ENCODE measurements around the gene PHTF1. TPM values are rescaled to one million over a fixed set of nuclear protein-coding genes. Genes with fewer than 3 reads are reported as not detected.

PHTF1 gene
- 10.9 and 13.2 TPM in 2 replicates for total RNA-seq

DNA sequence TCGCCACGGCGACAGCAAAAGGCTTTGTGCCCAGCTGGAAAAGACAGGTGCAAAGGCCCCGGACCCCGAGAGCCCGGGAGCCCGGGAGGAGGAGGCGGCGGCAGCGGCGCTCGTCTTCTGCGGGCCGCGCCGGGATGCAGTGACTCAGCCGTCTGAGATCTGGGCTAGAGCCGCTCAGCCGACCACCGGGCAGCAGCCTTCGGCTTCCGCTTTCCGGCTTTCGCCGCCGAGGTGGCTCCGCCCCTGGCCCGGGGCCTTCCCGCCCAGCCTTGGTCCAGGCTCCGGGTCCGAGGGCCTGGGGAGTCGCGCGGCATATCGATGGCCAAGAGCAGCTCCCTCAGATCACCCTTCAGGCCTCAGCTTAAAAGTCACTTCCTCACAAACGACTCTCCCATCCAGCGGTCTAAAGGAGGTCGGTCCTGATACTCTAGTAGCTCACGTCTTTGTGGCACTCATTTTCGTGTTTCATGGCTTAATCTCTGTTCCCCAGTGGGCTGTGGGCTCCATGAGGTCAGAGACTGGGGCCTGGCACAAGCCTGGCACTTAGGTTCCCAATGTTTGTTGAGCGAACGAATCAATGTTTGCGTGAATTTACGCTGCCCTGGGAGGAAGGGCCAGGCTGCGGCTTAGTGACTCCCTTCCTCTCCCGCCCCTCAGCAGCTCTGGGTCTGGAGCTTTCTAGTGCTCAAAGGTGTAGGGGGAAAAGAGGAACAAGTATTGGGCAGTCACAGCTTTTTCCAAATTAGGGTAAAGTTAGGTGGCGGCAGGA is at the start of gene PHTF1:
TSS of gene PHTF1 (minus strand) at position 154 of the 769 bp plus-strand sequence. CDS start 783 bp downstream, outside the sequence.

Other genes with a start within 250 kb of the PHTF1 start
- 5.2 and 7.9 TPM in 2 replicates for gene RSBN1, start 53.0 kb upstream of the PHTF1 start, total RNA-seq
- 0.49 and 1.1 TPM in 2 replicates for gene PTPN22, start 112.2 kb upstream of the PHTF1 start, total RNA-seq
- gene BCL2L15, start 128.1 kb upstream of the PHTF1 start, total RNA-seq = 0.42 TPM in 1 of 2 replicates, not detected in the other
- gene AP4B1, start 145.3 kb upstream of the PHTF1 start, total RNA-seq = 6.1 and 11.7 TPM in 2 replicates
- gene DCLRE1B, start 145.8 kb upstream of the PHTF1 start, total RNA-seq = 6.3 and 6.8 TPM in 2 replicates
- 11.6 and 21.6 TPM in 2 replicates for gene HIPK1, start 169.8 kb upstream of the PHTF1 start, total RNA-seq
- 0.65 and 1.3 TPM in 2 replicates for gene OLFML3, start 220.0 kb upstream of the PHTF1 start, total RNA-seq

Measured in airway epithelial cell (primary cell).